PFSK-1 (cell line): ENCODE results near the gene ARGLU1.

ENCODE experiments used
- FOXP2 ChIP-seq: optimal IDR thresholded peaks from 2 replicates; pipeline ENCODE3; 2011; ENCODE audit warnings: borderline replicate concordance, control low read depth, inconsistent platforms; ENCODE audit not compliant: insufficient read depth; ENCODE audit errors: extremely low read length, extremely low read depth
- POLR2AphosphoS5 ChIP-seq: IDR thresholded peaks from 2 replicates; pipeline ENCODE4 v1.6.1; 2012; ENCODE audit warnings: low read depth, mild to moderate bottlenecking, control low read depth, low read length, moderate library complexity
- SIN3A ChIP-seq: IDR thresholded peaks from 2 replicates; pipeline ENCODE4 v1.6.1; 2012; ENCODE audit warnings: mild to moderate bottlenecking, low read length, moderate library complexity, borderline replicate concordance; ENCODE audit not compliant: insufficient read depth
- TAF1 ChIP-seq: IDR thresholded peaks from 2 replicates; pipeline ENCODE4 v1.6.1; 2012; ENCODE audit warnings: low read length, control low read depth, borderline replicate concordance; ENCODE audit not compliant: insufficient read depth
- TF ChIP-seq, protein P1 (sequence below), 2 experiments: IDR thresholded peaks; 2 replicates each; pipeline versions ENCODE4 v1.6.1 to v1.8.0; 2011 to 2012; ENCODE audit warnings: low read depth in 2 of 2, low read length in 2 of 2, control low read depth in 1 of 2, inconsistent platforms in 1 of 2, mild to moderate bottlenecking in 1 of 2, moderate library complexity in 1 of 2; ENCODE audit not compliant: insufficient read depth in 1 of 2

ARGLU1 gene

DNA sequence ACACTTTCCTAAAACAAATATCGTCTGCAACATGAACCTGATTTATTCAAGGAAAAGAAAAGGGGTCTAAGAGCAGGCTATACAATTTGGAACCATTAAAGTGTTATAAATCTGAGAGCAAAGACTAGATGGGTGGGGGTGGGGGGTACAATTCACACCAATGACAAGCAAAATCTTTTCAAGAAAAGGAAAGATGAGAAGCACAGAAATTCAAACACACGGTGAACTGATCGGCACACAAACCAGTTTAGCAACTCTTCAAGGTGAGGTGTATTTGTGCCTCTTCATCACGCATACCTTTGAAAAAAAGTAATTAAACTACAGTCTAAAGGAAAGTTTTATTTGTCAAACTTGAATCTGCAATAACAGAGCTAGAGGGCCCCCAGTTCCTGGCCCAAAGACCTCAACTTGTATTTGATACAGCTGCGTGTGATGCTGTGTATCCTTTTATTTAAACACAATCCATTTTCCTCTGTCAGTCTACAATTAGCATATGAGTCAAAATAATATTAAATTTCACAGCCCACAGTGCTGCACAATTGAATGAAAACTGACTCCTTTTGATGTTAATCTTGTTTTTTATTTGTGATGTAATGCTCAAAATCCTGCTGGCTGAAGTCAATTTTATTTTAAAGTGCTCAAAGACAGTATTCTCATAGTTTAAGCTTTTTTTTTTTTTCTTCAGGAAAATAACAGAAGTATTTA is 46.7 kb downstream of the ARGLU1 start:
- TF ChIP-seq FOXP2 (no peak), SIN3A (no peak), TAF1 (no peak), POLR2AphosphoS5 (no peak)
- TF ChIP-seq, protein P1, sequence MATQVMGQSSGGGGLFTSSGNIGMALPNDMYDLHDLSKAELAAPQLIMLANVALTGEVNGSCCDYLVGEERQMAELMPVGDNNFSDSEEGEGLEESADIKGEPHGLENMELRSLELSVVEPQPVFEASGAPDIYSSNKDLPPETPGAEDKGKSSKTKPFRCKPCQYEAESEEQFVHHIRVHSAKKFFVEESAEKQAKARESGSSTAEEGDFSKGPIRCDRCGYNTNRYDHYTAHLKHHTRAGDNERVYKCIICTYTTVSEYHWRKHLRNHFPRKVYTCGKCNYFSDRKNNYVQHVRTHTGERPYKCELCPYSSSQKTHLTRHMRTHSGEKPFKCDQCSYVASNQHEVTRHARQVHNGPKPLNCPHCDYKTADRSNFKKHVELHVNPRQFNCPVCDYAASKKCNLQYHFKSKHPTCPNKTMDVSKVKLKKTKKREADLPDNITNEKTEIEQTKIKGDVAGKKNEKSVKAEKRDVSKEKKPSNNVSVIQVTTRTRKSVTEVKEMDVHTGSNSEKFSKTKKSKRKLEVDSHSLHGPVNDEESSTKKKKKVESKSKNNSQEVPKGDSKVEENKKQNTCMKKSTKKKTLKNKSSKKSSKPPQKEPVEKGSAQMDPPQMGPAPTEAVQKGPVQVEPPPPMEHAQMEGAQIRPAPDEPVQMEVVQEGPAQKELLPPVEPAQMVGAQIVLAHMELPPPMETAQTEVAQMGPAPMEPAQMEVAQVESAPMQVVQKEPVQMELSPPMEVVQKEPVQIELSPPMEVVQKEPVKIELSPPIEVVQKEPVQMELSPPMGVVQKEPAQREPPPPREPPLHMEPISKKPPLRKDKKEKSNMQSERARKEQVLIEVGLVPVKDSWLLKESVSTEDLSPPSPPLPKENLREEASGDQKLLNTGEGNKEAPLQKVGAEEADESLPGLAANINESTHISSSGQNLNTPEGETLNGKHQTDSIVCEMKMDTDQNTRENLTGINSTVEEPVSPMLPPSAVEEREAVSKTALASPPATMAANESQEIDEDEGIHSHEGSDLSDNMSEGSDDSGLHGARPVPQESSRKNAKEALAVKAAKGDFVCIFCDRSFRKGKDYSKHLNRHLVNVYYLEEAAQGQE (IDR thresholded peaks at IDR 0.05; ENCODE audit: insufficient read depth in 1 of 2, low read depth in 2 of 2, low read length in 2 of 2): no peak

DNA sequence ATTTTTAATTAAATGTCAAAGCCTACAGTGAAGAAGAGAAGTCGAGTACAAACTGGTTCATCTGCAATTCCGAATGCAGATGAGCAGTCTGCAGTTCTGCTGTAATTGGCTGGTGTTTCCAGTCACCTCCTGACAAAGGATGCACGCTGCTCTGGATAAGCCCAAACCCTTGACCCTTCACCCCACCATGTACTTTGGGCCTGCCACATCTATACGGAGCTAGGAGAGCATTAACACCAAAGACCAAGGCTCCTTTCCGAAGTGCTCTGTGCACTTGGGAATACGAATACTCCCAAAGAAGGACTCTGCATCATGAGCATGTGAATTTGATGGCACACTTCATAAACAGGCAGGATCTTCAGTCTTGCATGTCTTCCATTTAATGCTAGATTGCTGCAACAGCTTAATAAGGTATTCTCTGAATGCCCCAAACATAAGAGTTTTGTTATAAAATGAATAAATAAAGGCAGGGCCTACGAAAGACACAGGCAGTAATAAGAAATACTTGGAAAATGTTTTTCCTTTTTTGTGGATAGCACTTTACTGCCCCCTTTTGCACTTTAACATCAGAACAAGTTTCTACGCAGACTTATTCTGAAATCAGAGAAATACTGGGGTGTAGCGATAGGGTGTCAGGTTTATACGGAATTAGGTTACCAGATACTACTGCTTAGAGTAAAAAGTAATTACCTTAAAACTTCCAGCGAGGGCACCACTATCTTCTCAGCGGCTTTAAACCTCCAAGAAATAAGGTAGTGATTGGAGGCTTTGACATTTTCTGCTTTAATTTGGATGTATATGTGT is 47.5 kb downstream of the ARGLU1 start:
- TF ChIP-seq TAF1 (no peak), POLR2AphosphoS5 (no peak), SIN3A (no peak), FOXP2 (no peak)
- TF ChIP-seq, protein P1 (IDR thresholded peaks at IDR 0.05; ENCODE audit: insufficient read depth in 1 of 2, low read depth in 2 of 2, low read length in 2 of 2): no peak

DNA sequence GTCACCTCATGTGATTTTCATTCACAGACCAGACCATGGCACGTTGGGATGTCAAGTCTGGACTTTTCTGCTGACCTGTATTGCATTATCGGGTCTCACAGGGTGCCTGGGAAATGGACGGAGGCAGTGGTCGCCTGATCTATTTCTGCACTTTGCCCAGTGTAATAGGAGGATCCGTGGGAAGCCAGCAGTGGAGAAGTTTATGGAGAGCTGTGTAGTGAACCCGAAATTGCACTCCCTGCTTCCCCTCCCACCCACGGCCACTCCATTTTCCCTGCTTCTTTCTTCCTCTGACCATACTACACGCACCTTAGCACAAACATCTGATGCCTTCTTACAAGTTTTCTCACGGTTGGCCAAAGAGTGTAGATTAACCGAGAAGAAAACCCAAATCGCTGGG is 49.4 kb downstream of the ARGLU1 start:
- TF ChIP-seq TAF1: no peak
- TF ChIP-seq FOXP2: no peak
- TF ChIP-seq SIN3A: no peak
- TF ChIP-seq, protein P1 (IDR thresholded peaks at IDR 0.05; ENCODE audit: insufficient read depth in 1 of 2, low read depth in 2 of 2, low read length in 2 of 2): no peak
- no peak for TF ChIP-seq POLR2AphosphoS5

DNA sequence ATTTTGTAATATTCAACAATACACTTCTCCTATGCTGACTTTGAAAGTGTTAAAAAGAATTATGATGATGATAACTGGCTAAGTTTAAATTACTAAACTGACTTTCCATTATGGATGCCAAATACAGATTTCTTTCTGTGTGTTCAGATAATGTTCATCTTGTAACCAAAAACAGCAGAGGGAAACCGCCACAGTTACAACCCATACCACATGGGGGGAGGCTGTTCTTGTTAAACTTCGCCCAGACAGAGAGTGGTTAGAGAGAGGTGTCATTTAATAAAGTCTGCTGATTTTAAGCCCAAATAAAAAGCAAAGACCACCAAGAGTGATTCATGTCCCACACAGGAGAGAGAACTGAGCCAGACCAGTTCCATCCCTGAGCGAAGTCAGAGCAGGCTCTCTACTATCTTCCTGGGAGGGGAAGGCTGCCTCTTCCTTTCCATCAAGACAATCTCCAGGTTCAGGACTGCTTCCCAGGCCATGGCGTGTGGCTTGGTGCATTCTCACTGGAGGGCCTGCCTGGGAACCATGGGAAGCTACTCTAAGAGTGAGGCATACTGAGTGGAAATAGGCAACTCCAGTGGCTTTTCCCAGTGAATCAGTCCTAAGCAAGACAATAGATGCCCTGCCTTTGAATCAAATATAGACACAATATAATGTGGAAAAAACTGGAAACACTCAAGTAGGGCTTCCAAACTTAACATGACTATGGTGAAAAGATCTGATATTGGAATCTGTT is 50.7 kb downstream of the ARGLU1 start:
- TF ChIP-seq FOXP2 (no peak), TAF1 (no peak), POLR2AphosphoS5 (no peak), SIN3A (no peak)
- TF ChIP-seq, protein P1 (IDR thresholded peaks at IDR 0.05; ENCODE audit: insufficient read depth in 1 of 2, low read depth in 2 of 2, low read length in 2 of 2): no peak
